WERI-Rb-1 (cell line): ENCODE measurements around the gene ZMYND8.

Source experiments
- DNase-seq: peaks from one replicate; pipeline ENCODE4 v3.0.0-alpha.2; 2020
- H3K27ac ChIP-seq: fragments of 250-450 bp; sonication (Bioruptor Pico); 2 replicates; pipeline ENCODE4 v1.5.1; 2020; ENCODE audit warnings: mild to moderate bottlenecking, moderate library complexity
- H3K27me3 ChIP-seq: fragments of 250-450 bp; sonication (Bioruptor Pico); 2 replicates; pipeline ENCODE4 v1.5.1; 2021; ENCODE audit warnings: mild to moderate bottlenecking, low read depth, moderate library complexity; ENCODE audit not compliant: insufficient read depth, severe bottlenecking
- H3K36me3 ChIP-seq: fragments of 250-450 bp; sonication (Bioruptor Pico); 2 replicates; pipeline ENCODE4 v1.5.1; 2020; ENCODE audit warnings: mild to moderate bottlenecking, moderate library complexity
- H3K4me3 ChIP-seq: 2 replicates; pipeline ENCODE4 v1.5.1; 2011; ENCODE audit warnings: low read depth, mild to moderate bottlenecking, control low read depth, low read length
- H3K9me3 ChIP-seq: fragments of 250-450 bp; sonication (Bioruptor Pico); 2 replicates; pipeline ENCODE4 v1.5.1; 2021; ENCODE audit warnings: mild to moderate bottlenecking, moderate library complexity; ENCODE audit not compliant: severe bottlenecking
- TF ChIP-seq, protein P1 (sequence below): IDR thresholded peaks from 2 replicates; pipeline ENCODE4 v1.5.1; 2011; ENCODE audit warnings: low read depth, mild to moderate bottlenecking, control low read depth, inconsistent platforms, low read length

ZMYND8 gene

DNA sequence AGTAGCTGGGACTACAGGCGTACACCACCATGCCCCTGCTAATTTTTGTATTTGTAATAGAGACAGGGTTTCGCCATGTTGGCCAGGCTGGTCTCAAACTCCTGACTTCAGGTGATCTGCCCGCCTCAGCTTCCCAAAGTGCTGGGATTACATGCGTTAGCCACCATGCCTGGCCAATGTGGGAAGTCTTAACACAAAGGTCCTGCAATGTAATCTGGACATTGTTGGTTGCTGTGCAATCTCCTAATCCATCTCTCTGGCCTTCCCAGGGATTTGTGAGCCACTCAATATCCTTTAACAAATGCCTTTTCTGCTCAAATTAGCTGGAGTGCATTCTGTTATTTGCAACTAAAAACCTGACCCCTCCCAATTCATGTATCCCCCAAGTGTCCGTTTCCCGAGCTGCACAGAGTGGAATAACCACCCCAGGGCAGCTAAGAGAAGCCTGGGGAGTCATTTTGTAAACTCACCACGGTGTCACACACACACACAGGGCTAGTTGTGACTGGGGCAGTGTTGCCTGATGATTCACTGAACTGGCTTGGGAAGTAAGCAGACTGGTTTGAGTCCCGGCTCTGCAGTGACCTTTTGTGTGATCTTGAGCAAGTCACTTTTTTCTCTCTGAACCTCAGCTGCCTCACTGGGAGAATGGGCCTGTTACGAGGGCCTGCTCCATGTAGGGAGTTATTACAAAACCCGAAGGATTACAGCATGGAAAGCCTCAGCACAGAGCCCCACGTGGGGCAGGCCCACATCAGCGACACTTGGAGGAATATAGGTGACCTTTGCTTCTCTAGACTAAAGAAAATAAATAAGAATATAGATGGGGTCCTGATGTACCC lies 152.3 kb downstream of the ZMYND8 start:
- TF ChIP-seq, protein P1, sequence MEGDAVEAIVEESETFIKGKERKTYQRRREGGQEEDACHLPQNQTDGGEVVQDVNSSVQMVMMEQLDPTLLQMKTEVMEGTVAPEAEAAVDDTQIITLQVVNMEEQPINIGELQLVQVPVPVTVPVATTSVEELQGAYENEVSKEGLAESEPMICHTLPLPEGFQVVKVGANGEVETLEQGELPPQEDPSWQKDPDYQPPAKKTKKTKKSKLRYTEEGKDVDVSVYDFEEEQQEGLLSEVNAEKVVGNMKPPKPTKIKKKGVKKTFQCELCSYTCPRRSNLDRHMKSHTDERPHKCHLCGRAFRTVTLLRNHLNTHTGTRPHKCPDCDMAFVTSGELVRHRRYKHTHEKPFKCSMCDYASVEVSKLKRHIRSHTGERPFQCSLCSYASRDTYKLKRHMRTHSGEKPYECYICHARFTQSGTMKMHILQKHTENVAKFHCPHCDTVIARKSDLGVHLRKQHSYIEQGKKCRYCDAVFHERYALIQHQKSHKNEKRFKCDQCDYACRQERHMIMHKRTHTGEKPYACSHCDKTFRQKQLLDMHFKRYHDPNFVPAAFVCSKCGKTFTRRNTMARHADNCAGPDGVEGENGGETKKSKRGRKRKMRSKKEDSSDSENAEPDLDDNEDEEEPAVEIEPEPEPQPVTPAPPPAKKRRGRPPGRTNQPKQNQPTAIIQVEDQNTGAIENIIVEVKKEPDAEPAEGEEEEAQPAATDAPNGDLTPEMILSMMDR, result no peak
- H3K4me3 ChIP-seq, result no peak overlapping the region
- H3K27me3 ChIP-seq, result no peaks in the 10 kb centered on the region
- H3K36me3 ChIP-seq, result peaks cover 4% of the 10 kb centered on the region; the same call in 1 of the 2 replicates
- H3K27ac ChIP-seq, result no peak overlapping the region
- DNase-seq, result no peak
- no peaks in the 10 kb centered on the region for H3K9me3 ChIP-seq

DNA sequence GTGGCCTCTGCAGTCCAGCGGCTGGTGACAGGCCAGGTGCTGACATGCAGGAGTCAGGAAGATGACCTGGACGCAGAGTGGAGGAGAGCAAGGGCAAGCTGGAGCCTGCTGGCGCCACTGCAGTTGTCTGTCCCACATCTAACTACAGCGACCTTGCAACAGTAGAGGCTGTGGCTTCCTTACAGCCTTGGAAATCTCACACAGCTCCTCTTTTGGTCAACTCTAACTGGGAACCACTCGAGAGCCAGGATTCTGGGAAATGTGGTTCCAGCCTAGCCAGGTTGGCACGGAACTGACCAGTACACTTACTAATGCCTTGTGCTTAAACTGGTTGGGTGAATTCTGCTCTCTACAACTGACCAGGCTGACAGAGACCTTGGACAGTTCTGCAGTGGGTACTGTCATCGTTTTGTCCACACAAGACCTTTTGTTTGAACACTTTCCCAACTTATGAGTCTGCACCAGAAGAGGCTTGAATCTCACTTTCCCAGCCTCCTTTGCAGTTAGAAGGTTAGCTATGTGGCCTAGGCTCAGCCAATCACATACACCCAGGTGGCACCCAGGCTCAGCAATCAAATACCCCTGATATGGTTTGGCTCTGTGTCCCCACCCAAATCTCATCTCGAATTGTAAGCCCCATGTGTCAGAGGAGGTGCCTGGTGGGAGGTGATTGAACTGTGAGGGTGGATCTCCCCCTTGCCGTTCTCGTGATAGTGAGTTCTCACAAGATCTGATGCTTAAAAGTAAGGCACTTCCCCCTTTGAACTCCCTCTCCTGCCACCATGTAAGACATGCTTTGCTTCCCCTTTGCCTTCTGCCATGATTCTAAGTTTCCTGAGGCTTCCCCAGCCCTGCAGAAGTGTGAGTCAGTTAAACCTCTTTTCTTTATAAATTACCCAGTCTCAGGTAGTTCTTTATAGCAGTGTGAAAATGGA lies 153.5 kb downstream of the ZMYND8 start:
- TF ChIP-seq, protein P1, result no peak
- Histone ChIP-seq H3K4me3 (no peak overlapping the region), H3K9me3 (no peaks in the 10 kb centered on the region), H3K27me3 (no peaks in the 10 kb centered on the region), H3K27ac (no peak overlapping the region), H3K36me3 (no peaks in the 10 kb centered on the region)
- no peak for DNase-seq

DNA sequence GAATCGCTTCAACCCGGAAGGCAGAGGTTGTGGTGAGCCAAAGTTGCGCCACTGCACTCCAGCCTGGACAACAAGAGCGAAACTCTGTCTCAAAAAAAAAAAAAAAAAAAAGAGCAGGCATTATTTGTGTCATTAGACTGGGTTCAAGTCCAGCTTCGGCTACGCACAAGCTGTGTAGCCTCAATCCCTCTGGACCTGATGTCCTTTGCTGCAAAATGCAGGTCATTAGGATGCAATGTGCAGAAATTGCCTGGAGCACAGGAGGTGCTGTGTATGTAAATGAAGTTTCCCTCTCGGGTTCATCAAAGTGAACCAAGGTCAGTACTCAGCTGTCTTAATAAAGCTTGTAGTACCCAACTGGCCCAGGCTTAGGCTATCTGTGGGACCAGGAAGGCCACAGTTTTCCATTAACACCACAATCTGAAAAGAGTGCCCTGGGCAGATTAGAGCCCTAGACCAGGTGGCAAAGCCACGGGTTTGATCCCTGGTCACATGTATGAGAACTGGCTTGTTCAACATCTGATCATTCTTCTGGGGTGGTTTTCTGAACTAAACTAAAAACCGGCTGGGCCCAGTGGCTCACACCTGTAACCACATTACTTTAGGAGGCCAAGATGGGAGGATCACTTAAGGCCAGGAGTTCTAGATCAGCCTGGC lies 155.3 kb downstream of the ZMYND8 start:
- no peaks in the 10 kb centered on the region for H3K36me3 ChIP-seq
- no peak for DNase-seq

DNA sequence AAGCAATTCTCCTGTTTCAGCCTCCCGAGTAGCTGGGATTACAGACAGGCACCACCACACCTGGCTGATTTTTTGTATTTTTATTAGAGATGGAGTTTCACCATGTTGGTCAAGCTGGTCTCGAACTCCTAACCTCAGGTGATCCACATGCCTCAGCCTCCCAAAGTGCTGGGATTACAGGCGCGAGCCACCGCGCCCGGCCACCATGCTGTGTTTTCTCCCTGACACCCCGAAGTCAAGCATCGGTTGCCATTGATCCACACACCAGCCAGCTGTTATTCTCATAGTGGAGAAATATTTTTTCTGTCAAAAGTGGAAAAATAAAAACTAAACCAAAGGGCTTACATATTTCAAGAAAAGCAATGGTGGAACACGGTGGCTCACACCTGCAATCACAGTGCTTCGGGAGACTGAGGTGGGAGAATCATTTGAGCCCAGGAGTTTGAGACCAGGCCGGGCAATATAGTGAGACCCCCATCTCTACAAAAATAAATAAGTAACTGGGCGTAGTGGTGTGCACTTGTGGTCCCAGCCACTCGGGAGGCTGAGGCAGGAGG lies 157.4 kb downstream of the ZMYND8 start:
- H3K9me3 ChIP-seq, result no peaks in the 10 kb centered on the region
- DNase-seq, result no peak
- no peak overlapping the region for H3K4me3 ChIP-seq
- TF ChIP-seq, protein P1, result no peak
- no peaks in the 10 kb centered on the region for H3K27me3 ChIP-seq
- no peaks in the 10 kb centered on the region for H3K36me3 ChIP-seq
- H3K27ac ChIP-seq, result no peak overlapping the region

More for the DNA sequence above, 155.3 kb downstream of the ZMYND8 start:
- Histone ChIP-seq H3K9me3 (no peaks in the 10 kb centered on the region), H3K4me3 (no peak overlapping the region), H3K27ac (no peak overlapping the region), H3K27me3 (no peaks in the 10 kb centered on the region)
- TF ChIP-seq, protein P1, result no peak

DNA sequence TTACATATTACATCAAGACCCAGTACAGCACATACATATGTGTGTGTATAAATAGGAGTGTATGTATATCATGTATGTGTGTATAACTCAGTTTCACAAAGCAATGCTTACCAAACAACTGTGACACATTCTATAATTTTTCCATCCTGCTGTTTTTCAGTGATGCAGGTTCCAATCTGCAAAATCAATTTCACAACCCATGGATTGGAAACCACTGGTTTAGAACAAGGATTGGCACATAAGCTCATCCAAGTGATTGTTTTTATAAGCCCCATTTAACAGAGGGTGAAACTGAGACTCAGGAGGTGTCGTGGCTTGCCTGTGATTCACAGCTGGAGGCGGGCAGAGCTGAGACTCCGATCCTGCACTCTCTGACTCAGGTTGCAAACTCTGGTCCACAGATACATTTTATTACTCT lies 158.2 kb downstream of the ZMYND8 start:
- DNase-seq, result no peak
- Histone ChIP-seq H3K27me3 (no peaks in the 10 kb centered on the region), H3K4me3 (no peak overlapping the region), H3K27ac (no peak overlapping the region), H3K36me3 (no peaks in the 10 kb centered on the region), H3K9me3 (no peaks in the 10 kb centered on the region)
- TF ChIP-seq, protein P1, result no peak
